Measurements from ENCODE around the gene ST13.

Gene ST13

GRCh38 chr22:40818192-40818746 lies 38.2 kb downstream of the ST13 start:
- Histone ChIP-seq H3K9me3 (no peaks in the 10 kb centered on the region), H3K4me1 (peaks cover 36% of the 10 kb centered on the region), H3K4me2 (peak overlapping the region; percentile 87), H3K4me3 (peak overlapping the region; percentile 93), H3K27ac (peak overlapping the region; percentile 72), H3K9ac (peak overlapping the region; percentile 89), H3K27me3 (no peaks in the 10 kb centered on the region), H3K36me3 (peaks cover 12% of the 10 kb centered on the region), H4K20me1 (peaks cover 11% of the 10 kb centered on the region)
- no peak for TF ChIP-seq Cebpa-rat (IDR thresholded peaks at IDR 0.05)

- Histone ChIP-seq H3K27me3 (no peaks in the 10 kb centered on the region), H3K4me1 (peaks cover 36% of the 10 kb centered on the region), H3K4me3 (no peak overlapping the region), H4K20me1 (peaks cover 11% of the 10 kb centered on the region), H3K9me3 (no peaks in the 10 kb centered on the region), H3K9ac (peak overlapping the region; percentile 89; the same call in 1 of the 2 replicates), H3K36me3 (peaks cover 8% of the 10 kb centered on the region; the same call in 1 of the 2 replicates), H3K4me2 (peak overlapping the region; percentile 87), H3K27ac (no peak overlapping the region)
- no peak for TF ChIP-seq Cebpa-rat (IDR thresholded peaks at IDR 0.05)
Measured at GRCh38 chr22:40817737-40818136, 38.7 kb downstream of the ST13 start.

- Histone ChIP-seq H3K27ac (no peak overlapping the region), H3K9ac (no peak overlapping the region), H4K20me1 (peaks cover 17% of the 10 kb centered on the region), H3K4me1 (peaks cover 28% of the 10 kb centered on the region), H3K9me3 (no peaks in the 10 kb centered on the region), H3K4me2 (no peak overlapping the region), H3K27me3 (no peaks in the 10 kb centered on the region), H3K4me3 (no peak overlapping the region), H3K36me3 (peaks cover 18% of the 10 kb centered on the region)
- no peak for TF ChIP-seq Cebpa-rat (IDR thresholded peaks at IDR 0.05)
Measured at GRCh38 chr22:40813912-40814315, 42.5 kb downstream of the ST13 start.

- Histone ChIP-seq H3K27ac (no peak overlapping the region), H3K36me3 (peaks cover 33% of the 10 kb centered on the region), H3K4me3 (no peak overlapping the region)
Measured at GRCh38 chr22:40808018-40808841, 48.2 kb downstream of the ST13 start.

DNA sequence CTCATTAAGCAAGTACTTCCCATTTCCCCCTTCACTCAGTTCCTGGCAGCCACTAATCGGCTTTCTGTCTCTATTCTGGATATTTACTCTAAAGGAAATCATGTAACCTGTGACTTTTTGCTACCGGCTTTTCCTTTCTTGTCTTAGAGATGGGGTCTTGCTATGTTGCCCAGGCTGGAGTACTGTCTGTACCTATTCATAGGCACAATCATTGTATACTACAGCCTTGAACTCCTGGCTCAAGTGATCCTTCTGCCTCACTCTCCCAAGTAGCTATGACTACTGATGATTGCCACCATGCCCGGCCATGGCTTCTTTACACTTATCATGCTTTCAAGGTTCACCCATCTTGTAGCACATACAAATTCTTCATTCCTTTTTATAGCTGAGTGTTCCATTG lies 49.7 kb downstream of the ST13 start:
- peaks cover 42% of the 10 kb centered on the region; the same call in 1 of the 2 replicates for H4K20me1 ChIP-seq
- H3K4me2 ChIP-seq, result no peak overlapping the region
- no peak for TF ChIP-seq Cebpa-rat (IDR thresholded peaks at IDR 0.05)
- no peaks in the 10 kb centered on the region for H3K27me3 ChIP-seq
- H3K9me3 ChIP-seq, result no peaks in the 10 kb centered on the region
- H3K36me3 ChIP-seq, result peaks cover 38% of the 10 kb centered on the region
- no peak overlapping the region for H3K27ac ChIP-seq
- no peak overlapping the region for H3K9ac ChIP-seq
- no peak overlapping the region for H3K4me3 ChIP-seq
- peaks cover 11% of the 10 kb centered on the region; the same call in 1 of the 2 replicates for H3K4me1 ChIP-seq

More at GRCh38 chr22:40808018-40808841, 48.2 kb downstream of the ST13 start:
- Histone ChIP-seq H3K4me2 (peak overlapping the region; percentile 21; the same call in 1 of the 2 replicates), H3K4me1 (peaks cover 11% of the 10 kb centered on the region; the same call in 1 of the 2 replicates), H3K9ac (no peak overlapping the region), H3K9me3 (no peaks in the 10 kb centered on the region), H3K27me3 (no peaks in the 10 kb centered on the region), H4K20me1 (peaks cover 42% of the 10 kb centered on the region; the same call in 1 of the 2 replicates)
- no peak for TF ChIP-seq Cebpa-rat (IDR thresholded peaks at IDR 0.05)

- H3K27ac ChIP-seq, result no peak overlapping the region
- H3K36me3 ChIP-seq, result peaks cover 34% of the 10 kb centered on the region
- H4K20me1 ChIP-seq, result peaks cover 42% of the 10 kb centered on the region; the same call in 1 of the 2 replicates
- no peak overlapping the region for H3K4me3 ChIP-seq
- peaks cover 11% of the 10 kb centered on the region; the same call in 1 of the 2 replicates for H3K4me1 ChIP-seq
- no peak overlapping the region for H3K4me2 ChIP-seq
- no peak for TF ChIP-seq Cebpa-rat (IDR thresholded peaks at IDR 0.05)
- no peak overlapping the region for H3K9ac ChIP-seq
- no peaks in the 10 kb centered on the region for H3K27me3 ChIP-seq
- H3K9me3 ChIP-seq, result no peaks in the 10 kb centered on the region
Measured at GRCh38 chr22:40805699-40806203, 50.7 kb downstream of the ST13 start.

GRCh38 chr22:40805239-40805638 lies 51.2 kb downstream of the ST13 start:
- Histone ChIP-seq H3K27me3 (no peaks in the 10 kb centered on the region), H3K9me3 (no peaks in the 10 kb centered on the region), H3K36me3 (peaks cover 34% of the 10 kb centered on the region), H3K4me2 (no peak overlapping the region), H3K9ac (no peak overlapping the region), H3K4me1 (peaks cover 11% of the 10 kb centered on the region; the same call in 1 of the 2 replicates), H3K27ac (no peak overlapping the region), H3K4me3 (no peak overlapping the region), H4K20me1 (peaks cover 42% of the 10 kb centered on the region; the same call in 1 of the 2 replicates)
- no peak for TF ChIP-seq Cebpa-rat (IDR thresholded peaks at IDR 0.05)

DNA sequence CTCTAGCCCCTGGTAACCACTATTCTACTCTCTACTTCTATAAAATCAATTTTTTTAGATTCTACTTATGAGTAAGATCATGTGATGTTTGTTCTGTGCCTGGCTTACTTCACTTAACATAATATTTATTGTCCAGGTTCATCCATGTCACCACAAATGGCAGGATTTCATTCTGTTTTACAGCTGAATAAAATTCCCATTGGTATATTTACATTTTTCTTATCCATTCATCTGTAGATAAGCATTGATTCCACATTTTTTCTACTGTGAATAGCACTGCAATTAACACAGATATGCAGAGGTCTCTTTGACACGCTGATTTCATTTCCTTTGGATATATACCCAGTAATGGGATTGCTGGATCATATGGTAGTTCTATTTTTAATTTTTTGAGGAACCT lies 53.1 kb downstream of the ST13 start:
- Histone ChIP-seq H3K27me3 (no peaks in the 10 kb centered on the region), H3K36me3 (peaks cover 41% of the 10 kb centered on the region), H3K9ac (no peak overlapping the region), H3K4me1 (peaks cover 10% of the 10 kb centered on the region; the same call in 1 of the 2 replicates), H3K4me2 (no peak overlapping the region), H3K4me3 (no peak overlapping the region), H4K20me1 (peaks cover 32% of the 10 kb centered on the region; the same call in 1 of the 2 replicates), H3K27ac (no peak overlapping the region), H3K9me3 (no peaks in the 10 kb centered on the region)
- TF ChIP-seq Cebpa-rat (IDR thresholded peaks at IDR 0.05), result no peak

DNA sequence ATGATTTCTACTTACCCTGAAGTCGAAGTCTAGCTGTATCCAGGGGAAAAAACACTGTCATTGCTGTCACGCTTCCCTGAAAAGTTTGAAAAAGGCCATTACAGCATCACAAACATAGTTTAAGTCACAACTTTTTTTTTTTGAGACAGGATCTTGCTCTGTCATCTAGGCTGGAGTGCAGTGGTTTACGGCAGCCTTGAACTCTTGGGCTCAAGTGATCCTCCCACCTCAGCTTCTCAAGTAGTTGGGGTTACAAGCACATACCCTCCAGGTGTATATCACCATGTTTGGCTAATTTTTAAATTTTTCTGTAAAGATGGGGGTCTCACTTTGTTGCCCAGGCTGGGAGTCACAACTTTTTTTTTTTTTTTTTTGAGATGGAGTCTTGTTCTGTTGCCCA lies 57.4 kb downstream of the ST13 start:
- H3K4me2 ChIP-seq, result no peak overlapping the region
- peaks cover 49% of the 10 kb centered on the region for H3K36me3 ChIP-seq
- H3K4me3 ChIP-seq, result no peak overlapping the region
- no peak for TF ChIP-seq Cebpa-rat (IDR thresholded peaks at IDR 0.05)
- no peaks in the 10 kb centered on the region for H3K9me3 ChIP-seq
- no peaks in the 10 kb centered on the region; the same call in 1 of the 2 replicates for H4K20me1 ChIP-seq
- H3K27ac ChIP-seq, result no peak overlapping the region
- no peaks in the 10 kb centered on the region for H3K27me3 ChIP-seq
- no peak overlapping the region for H3K9ac ChIP-seq
- H3K4me1 ChIP-seq, result no peaks in the 10 kb centered on the region

DNA sequence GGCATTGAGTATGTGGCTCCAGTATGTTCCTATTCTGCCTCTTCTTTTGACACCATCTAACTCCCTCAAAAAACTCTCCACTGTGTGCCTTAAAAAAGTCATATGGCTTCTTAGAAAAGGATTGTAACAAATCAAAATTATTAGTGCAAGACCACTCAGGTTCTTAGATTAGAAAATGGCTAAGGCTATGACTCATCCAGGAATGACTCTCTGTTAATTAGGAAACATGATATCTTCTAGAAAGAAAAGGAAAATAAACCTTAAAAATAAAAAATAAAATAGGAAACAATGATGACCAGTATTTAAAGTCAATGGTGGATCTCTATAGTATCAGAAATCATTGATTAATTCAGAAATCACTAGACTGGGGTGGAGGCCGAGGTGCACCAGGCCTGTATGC lies 59.0 kb downstream of the ST13 start:
- Histone ChIP-seq H3K9ac (no peak overlapping the region), H4K20me1 (no peaks in the 10 kb centered on the region), H3K27ac (no peak overlapping the region), H3K36me3 (peaks cover 52% of the 10 kb centered on the region), H3K4me1 (no peaks in the 10 kb centered on the region), H3K4me3 (no peak overlapping the region), H3K4me2 (no peak overlapping the region), H3K27me3 (no peaks in the 10 kb centered on the region), H3K9me3 (no peaks in the 10 kb centered on the region)
- TF ChIP-seq Cebpa-rat (IDR thresholded peaks at IDR 0.05), result no peak

All from BLaER1 (cell line).